HG03439 (cell line): ENCODE data around the gene USP35.
"Not testable (repeated sequence)": the region's sequence is repeated elsewhere in the genome, so short reads cannot be mapped to it uniquely, and the experiment has no call there.

Source experiments
- ATAC-seq: cut with Tn5 transposase; IDR thresholded peaks from one replicate; pipeline ENCODE4 v1.9.1; 2021; ENCODE audit warnings: mild to moderate bottlenecking, moderate library complexity; ENCODE audit not compliant: unreplicated experiment

The USP35 gene

GRCh38 chr11:78228467-78228866 is 39.7 kb downstream of the USP35 start:
- no peak for ATAC-seq

GRCh38 chr11:78229106-78229505 is 40.4 kb downstream of the USP35 start:
- no peak for ATAC-seq

GRCh38 chr11:78230161-78230877 is 41.6 kb downstream of the USP35 start:
- ATAC-seq, result no peak

GRCh38 chr11:78231962-78232501 is 43.3 kb downstream of the USP35 start:
- no peak for ATAC-seq

- ATAC-seq, result not testable (repeated sequence)
These were observed 44.3 kb downstream of the USP35 start for GRCh38 chr11:78233046-78233445.

GRCh38 chr11:78234006-78234405 is 45.3 kb downstream of the USP35 start:
- no peak for ATAC-seq

- no peak for ATAC-seq
These were observed 48.8 kb downstream of the USP35 start for GRCh38 chr11:78237293-78238046.

- ATAC-seq, result no peak
These were observed 51.1 kb downstream of the USP35 start for GRCh38 chr11:78239781-78240180.

GRCh38 chr11:78241475-78241874 is 52.8 kb downstream of the USP35 start:
- no peak for ATAC-seq

- ATAC-seq, result no peak
These were observed 55.4 kb downstream of the USP35 start for GRCh38 chr11:78244080-78244479.

GRCh38 chr11:78244546-78245255 is 56.0 kb downstream of the USP35 start:
- ATAC-seq, result no peak

GRCh38 chr11:78248191-78248590 is 59.5 kb downstream of the USP35 start:
- no peak for ATAC-seq

GRCh38 chr11:78248903-78249302 is 60.2 kb downstream of the USP35 start:
- ATAC-seq, result no peak

GRCh38 chr11:78250099-78250498 is 61.4 kb downstream of the USP35 start:
- no peak for ATAC-seq

- no peak for ATAC-seq
These were observed 62.5 kb downstream of the USP35 start for GRCh38 chr11:78251083-78251775.

GRCh38 chr11:78253797-78254196 is 65.1 kb downstream of the USP35 start:
- no peak for ATAC-seq

- ATAC-seq, result no peak
These were observed 65.5 kb downstream of the USP35 start for GRCh38 chr11:78254268-78254667.

GRCh38 chr11:78255919-78256318 is 67.2 kb downstream of the USP35 start:
- ATAC-seq, result no peak

GRCh38 chr11:78256962-78257361 is 68.2 kb downstream of the USP35 start:
- no peak for ATAC-seq

GRCh38 chr11:78257654-78258053 is 68.9 kb downstream of the USP35 start:
- no peak for ATAC-seq
